ENCODE data around the gene AP4M1.
"Not testable (repeated sequence)": the region's sequence is repeated elsewhere in the genome, so short reads cannot be mapped to it uniquely, and the experiment has no call there.

The AP4M1 gene

GRCh38 chr7:100130220-100130607, 28.8 kb downstream of the AP4M1 start:
- DNase-seq (ENCODE audit: low spot score) = not testable (repeated sequence)

- peak; percentile 69 for DNase-seq (ENCODE audit: low spot score)
These were observed 29.4 kb downstream of the AP4M1 start for GRCh38 chr7:100130608-100131453.

- no peak for DNase-seq (ENCODE audit: low spot score)
These were observed 30.7 kb downstream of the AP4M1 start for GRCh38 chr7:100132126-100132525.

GRCh38 chr7:100132697-100133151, 31.3 kb downstream of the AP4M1 start:
- peak; percentile 86 for DNase-seq (ENCODE audit: low spot score)

- no peak for DNase-seq (ENCODE audit: low spot score)
These were observed 36.7 kb downstream of the AP4M1 start for GRCh38 chr7:100137851-100138760.

DNA sequence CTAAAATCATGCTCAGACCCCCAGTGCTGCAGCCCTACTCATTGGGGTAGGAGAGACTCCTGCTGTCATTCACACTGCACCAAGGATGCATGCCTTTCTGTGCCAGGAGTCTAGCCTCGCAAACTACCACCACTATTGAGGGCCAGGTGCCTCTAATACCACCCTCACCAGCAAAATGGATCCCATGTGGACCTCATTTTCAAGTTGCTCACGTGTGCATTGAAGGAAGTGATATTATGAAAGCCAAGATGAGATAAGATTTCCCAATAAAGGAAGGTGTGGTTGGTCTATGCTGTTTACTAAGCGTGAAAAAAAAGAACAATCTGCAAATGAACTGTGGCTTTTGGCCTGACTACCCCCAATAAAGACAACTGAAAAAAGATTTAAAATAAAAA, 40.1 kb downstream of the AP4M1 start:
- DNase-seq (ENCODE audit: low spot score) = no peak

DNA sequence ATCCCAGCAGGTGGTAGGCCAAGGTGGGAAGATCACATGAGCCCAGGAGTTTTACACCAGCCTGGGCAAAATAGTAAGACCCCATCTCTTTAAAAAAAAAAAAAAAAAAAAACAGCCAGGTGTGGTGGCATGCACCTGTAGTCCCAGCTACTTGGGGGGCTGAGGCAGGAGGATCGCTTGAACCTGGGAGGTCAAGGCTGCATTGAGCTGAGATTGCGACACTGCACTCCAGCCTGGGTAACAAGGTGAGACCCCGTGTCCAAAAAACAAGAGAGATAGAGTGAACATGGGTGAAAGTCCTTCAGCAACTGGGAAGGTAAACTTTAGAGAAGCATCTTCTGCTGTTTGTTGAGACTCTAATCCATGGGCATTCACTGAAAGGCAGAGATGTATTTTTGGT, 41.0 kb downstream of the AP4M1 start:
- no peak for DNase-seq (ENCODE audit: low spot score)

DNA sequence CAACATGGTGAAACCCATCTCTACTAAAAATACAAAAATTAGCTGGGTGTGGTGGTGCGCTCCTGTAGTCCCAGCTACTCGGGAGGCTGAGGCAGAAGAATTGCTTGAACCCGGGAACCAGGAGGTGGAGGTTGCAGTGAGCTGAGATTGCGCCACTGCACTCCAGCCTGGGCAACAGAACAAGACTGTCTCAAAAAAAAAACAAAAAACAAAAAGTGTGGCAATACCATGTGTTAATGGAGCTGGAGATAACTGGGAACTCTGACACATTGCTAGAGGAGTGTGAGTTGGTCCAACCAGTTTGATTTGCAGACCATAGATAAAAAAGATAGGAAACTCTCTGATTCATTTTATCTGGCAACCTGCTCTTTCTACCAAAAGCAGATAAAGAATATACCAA, 44.9 kb downstream of the AP4M1 start:
- DNase-seq (ENCODE audit: low spot score) = not testable (repeated sequence)

- DNase-seq (ENCODE audit: low spot score) = no peak
These were observed 45.8 kb downstream of the AP4M1 start for GRCh38 chr7:100147278-100147677.

GRCh38 chr7:100148225-100148558, 46.7 kb downstream of the AP4M1 start:
- no peak for DNase-seq (ENCODE audit: low spot score)

- peak; percentile 100 for DNase-seq (ENCODE audit: low spot score)
These were observed 47.3 kb downstream of the AP4M1 start, which contains the start of gene LAMTOR4 for GRCh38 chr7:100148559-100149328. Gene LAMTOR4, plus strand, starts transcription at chr7:100148918. Its CDS starts 55 bp downstream, at chr7:100148973.

GRCh38 chr7:100152404-100152803, 51.0 kb downstream of the AP4M1 start:
- DNase-seq (ENCODE audit: low spot score) = no peak

DNA sequence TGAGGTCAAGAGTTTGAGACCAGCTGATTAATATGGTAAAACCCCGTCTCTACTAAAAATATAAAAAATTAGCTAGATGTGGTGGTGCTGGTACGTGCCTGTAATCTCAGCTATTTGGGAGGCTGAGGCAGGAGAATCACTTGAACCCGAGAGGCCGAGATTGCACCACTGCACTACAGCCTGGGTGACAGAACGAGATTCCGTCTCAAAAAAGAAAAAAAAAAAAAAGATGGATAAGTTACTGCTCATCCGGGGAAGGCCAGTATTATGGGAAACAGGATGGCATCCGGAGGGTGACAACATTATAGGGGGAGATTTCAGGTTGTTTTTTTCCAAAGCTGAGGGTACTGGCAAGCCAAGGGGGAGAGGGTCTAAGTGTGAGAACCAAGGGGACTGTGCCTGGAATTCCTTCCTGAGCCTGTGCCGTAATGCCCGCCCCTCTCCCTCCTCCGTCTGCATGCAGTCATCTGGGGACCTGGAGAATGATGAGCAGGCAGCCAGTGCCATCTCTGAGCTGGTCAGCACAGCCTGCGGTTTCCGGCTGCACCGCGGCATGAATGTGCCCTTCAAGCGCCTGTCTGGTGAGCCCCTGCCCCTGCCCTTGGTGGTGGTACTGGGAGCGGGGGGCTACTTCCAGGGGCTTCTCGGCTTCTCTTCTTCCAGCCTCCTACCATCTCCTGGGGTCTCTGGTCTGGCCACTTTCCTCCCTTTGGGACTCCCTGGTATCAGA, 51.7 kb downstream of the AP4M1 start:
- no peak for DNase-seq (ENCODE audit: low spot score)

- DNase-seq (ENCODE audit: low spot score) = no peak
These were observed 52.5 kb downstream of the AP4M1 start for GRCh38 chr7:100153708-100154535.

DNA sequence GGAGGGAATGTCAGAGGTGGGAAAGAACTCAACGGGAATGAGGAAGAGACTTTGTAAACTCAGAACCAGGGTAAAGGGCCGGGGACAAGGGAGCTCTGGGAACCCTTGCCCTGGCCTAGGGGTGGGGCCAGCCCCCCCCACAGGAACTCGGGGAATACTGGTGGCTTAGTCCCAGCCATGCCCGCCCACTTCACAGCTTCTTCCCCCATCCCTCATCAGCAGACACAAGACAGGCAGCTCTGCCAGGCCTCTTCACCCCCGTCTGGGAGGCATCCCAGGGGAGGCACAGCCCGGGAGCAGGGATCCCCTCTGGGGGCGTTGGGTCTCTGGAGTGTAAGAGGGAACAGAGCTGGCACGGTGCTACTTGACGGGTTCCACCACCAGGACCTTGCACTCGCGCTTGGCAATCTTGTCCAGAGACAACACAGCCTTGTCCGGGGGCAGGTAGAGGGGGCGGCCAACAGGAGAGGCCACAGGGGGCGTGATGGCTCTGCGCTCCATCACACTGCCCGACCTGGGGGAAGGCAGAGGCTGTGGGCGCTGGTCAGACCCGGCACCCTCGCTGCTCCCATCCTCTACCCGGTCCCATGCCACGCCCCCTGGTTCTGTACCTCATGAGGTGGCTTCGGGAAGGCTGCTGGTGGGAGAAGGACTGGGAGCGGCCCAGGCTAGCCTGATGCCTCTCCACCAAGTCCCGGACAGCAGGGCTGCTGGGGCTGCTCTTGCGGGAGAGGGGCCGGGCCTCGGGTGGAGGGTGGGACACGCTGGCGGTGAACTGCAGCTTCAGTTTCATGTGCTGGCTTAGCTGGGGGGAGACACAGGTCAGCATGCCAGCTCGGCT, 53.4 kb downstream of the AP4M1 start:
- no peak for DNase-seq (ENCODE audit: low spot score)

DNA sequence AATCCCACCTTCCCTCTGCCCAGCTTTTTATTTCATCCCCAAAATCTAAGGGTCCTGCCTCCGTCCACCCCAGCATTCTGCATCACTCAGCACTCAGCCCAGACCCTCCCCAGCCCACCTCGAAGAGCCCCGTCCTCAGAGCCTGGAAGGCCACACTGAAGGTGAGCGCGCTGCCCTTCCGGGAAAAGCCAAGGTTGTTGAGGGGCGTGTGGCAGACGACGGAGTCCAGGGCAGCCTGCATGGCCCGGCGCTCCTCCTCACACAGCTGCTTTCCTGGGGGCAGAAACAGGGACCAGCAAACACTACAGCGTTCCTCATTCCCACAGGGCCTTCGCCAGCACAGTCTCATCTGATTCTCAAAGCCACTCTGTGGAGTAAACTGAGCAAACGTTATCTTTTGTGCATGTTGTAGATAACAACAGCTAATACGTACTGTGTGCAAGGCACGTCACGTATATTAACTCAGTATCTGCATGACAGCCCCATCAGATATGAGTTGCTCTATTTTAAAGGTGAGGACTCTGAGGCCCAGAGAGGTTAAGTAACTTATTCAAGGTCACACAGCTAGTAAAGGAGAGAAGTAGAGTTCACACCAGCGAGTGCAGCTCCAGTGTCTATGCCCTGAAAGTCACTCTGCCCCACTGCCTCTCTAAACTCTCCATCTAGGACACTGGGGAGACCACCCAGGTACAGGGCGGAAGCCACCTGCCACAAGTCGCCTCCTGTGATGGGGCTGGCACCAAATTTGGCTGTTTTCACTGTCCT, 54.3 kb downstream of the AP4M1 start:
- no peak for DNase-seq (ENCODE audit: low spot score)

DNA sequence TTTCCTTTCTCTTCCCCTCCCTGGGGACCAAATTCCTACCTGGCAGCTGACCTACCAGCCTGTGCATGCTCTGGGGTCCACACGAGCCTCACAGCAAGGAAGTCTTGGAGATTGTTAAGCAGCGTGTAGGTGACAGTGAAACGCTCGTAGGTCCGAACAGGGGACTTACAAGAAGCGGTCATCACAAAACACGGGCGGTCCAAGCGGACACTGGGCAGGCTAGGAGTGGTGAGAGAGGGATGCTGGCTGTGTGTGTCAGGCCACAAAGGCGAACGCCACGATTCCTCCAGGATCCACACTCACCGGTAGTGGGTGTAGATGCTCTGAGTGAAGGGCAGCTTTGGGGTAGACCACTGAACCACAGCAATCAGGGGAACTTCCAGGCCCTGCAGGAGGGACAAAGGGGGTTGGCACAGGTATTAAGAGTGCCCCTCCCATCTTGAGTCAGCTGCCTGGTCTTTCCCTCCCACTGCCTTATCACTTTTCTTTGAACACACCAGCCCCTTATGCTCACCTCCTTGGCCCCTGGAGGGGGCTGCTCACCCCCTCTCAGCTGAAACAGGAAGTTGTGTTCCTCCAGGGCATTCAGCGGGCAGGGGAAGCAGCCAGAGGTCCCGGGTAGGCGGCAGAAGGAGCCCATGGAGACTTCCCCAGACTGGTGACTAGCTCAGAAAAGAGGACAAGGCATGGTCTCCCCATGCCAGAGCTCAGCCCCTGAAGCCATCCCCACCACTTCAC, 55.1 kb downstream of the AP4M1 start:
- DNase-seq (ENCODE audit: low spot score) = no peak

DNA sequence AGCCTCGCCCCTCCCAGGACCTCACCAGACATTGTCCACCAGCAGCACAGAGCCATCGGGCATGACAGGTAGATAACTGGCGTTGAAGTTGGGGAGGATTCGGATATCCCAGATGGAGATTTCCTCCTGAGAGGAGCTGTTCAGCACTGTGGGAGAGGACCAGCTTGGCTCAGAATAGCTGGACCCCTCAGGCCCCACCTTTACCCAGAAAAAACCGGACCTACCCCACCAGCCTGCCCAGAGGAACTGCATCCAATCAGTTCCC, 55.6 kb downstream of the AP4M1 start:
- no peak for DNase-seq (ENCODE audit: low spot score)

Data from SK-N-DZ (cell line).